H9 (cell line): Measurements from ENCODE around the gene MFGE8. TPM values are rescaled to one million over a fixed set of nuclear protein-coding genes. Genes with fewer than 3 reads are reported as not detected.
A peak's percentile ranks its signal among the peaks of the same experiment; 100 is the strongest.

Experiments used
- DNase-seq: peaks from one replicate; pipeline ENCODE4 v3.0.0-alpha.2; 2017
- H2AFZ ChIP-seq: one replicate; pipeline ENCODE4 v1.6.1; 2013; ENCODE audit warnings: mild to moderate bottlenecking, low read length, control low read depth, moderate library complexity
- H2AK5ac ChIP-seq: 2 replicates; pipeline ENCODE4 v1.6.1; 2013; ENCODE audit warnings: low read length, control low read depth, mixed read lengths; ENCODE audit not compliant: insufficient read length
- H2BK120ac ChIP-seq: one replicate; pipeline ENCODE4 v1.6.1; 2013; ENCODE audit warnings: low read depth, mild to moderate bottlenecking, low read length, control low read depth, inconsistent platforms; ENCODE audit not compliant: poor library complexity, severe bottlenecking
- H2BK12ac ChIP-seq: 2 replicates; pipeline ENCODE4 v1.6.1; 2013; ENCODE audit warnings: low read length, control low read depth, mixed read lengths, low read depth; ENCODE audit not compliant: insufficient read length
- H2BK15ac ChIP-seq: 2 replicates; pipeline ENCODE4 v1.6.1; 2013; ENCODE audit warnings: low read depth, low read length, control low read depth
- H2BK20ac ChIP-seq: one replicate; pipeline ENCODE4 v1.6.1; 2013; ENCODE audit warnings: low read depth, mild to moderate bottlenecking, low read length, control low read depth, inconsistent platforms; ENCODE audit not compliant: poor library complexity, severe bottlenecking
- H2BK5ac ChIP-seq: 2 replicates; pipeline ENCODE4 v1.6.1; 2013; ENCODE audit warnings: low read length, control low read depth, mixed read lengths; ENCODE audit not compliant: insufficient read length
- H3K14ac ChIP-seq: 2 replicates; pipeline ENCODE4 v1.6.1; 2013; ENCODE audit warnings: low read length, control low read depth; ENCODE audit not compliant: insufficient read depth
- H3K18ac ChIP-seq: 2 replicates; pipeline ENCODE4 v1.6.1; 2013; ENCODE audit warnings: low read depth, mild to moderate bottlenecking, mixed read lengths, low read length, control low read depth; ENCODE audit not compliant: insufficient read length
- H3K23ac ChIP-seq: 2 replicates; pipeline ENCODE4 v1.6.1; 2013; ENCODE audit warnings: low read length, control low read depth, mixed read lengths, low read depth; ENCODE audit not compliant: insufficient read length
- H3K23me2 ChIP-seq: 2 replicates; pipeline ENCODE4 v1.6.1; 2013; ENCODE audit warnings: low read depth, mild to moderate bottlenecking, mixed read lengths, low read length, control low read depth; ENCODE audit not compliant: insufficient read length, poor library complexity, severe bottlenecking
- H3K27ac ChIP-seq: 2 replicates; pipeline ENCODE4 v1.5.1; 2013; ENCODE audit warnings: low read length, control low read depth, mixed read lengths, low read depth; ENCODE audit not compliant: insufficient read length
- H3K27me3 ChIP-seq: 2 replicates; pipeline ENCODE4 v1.6.1; 2013; ENCODE audit warnings: low read length, control low read depth, inconsistent platforms; ENCODE audit not compliant: insufficient read depth
- H3K4ac ChIP-seq: 2 replicates; pipeline ENCODE4 v1.6.1; 2013; ENCODE audit warnings: low read depth, mild to moderate bottlenecking, control low read depth, inconsistent platforms, low read length, moderate library complexity
- H3K4me1 ChIP-seq: 2 replicates; pipeline ENCODE4 v1.6.1; 2013; ENCODE audit warnings: low read length, control low read depth, inconsistent platforms; ENCODE audit not compliant: insufficient read depth
- H3K4me2 ChIP-seq: 2 replicates; pipeline ENCODE4 v1.6.1; 2013; ENCODE audit warnings: low read length, control low read depth, mixed read lengths; ENCODE audit not compliant: insufficient read length, insufficient read depth
- H3K56ac ChIP-seq: 2 replicates; pipeline ENCODE4 v1.6.1; 2013; ENCODE audit warnings: low read depth, mild to moderate bottlenecking, mixed read lengths, low read length, control low read depth; ENCODE audit not compliant: insufficient read length
- H3K79me1 ChIP-seq: 2 replicates; pipeline ENCODE4 v1.6.1; 2013; ENCODE audit warnings: low read depth, mild to moderate bottlenecking, moderate library complexity, low read length, control low read depth, inconsistent platforms; ENCODE audit not compliant: insufficient read depth, poor library complexity, severe bottlenecking
- H3K79me2 ChIP-seq: 2 replicates; pipeline ENCODE4 v1.6.1; 2013; ENCODE audit warnings: low read length, control low read depth, inconsistent platforms; ENCODE audit not compliant: insufficient read depth
- H3K9ac ChIP-seq: 2 replicates; pipeline ENCODE4 v1.6.1; 2013; ENCODE audit warnings: low read length, control low read depth, mixed read lengths; ENCODE audit not compliant: insufficient read length; ENCODE audit errors: extremely low read depth
- H3K9me3 ChIP-seq: one replicate; pipeline ENCODE4 v1.6.1; 2013; ENCODE audit warnings: low read depth, low read length, inconsistent platforms; ENCODE audit not compliant: control insufficient read depth
- H3T11ph ChIP-seq: one replicate; pipeline ENCODE4 v1.6.1; 2013; ENCODE audit warnings: mild to moderate bottlenecking, low read length, control low read depth, inconsistent platforms
- H4K20me1 ChIP-seq: one replicate; pipeline ENCODE4 v1.6.1; 2013; ENCODE audit not compliant: control insufficient read depth, insufficient read length, insufficient read depth
- H4K5ac ChIP-seq: 2 replicates; pipeline ENCODE4 v1.6.1; 2013; ENCODE audit warnings: low read depth, mild to moderate bottlenecking, mixed read lengths, low read length, control low read depth; ENCODE audit not compliant: insufficient read length
- H4K8ac ChIP-seq: replicated peaks from 2 replicates; pipeline ENCODE4 v1.6.1; 2013; ENCODE audit warnings: low read length, control low read depth, mixed read lengths, low read depth; ENCODE audit not compliant: insufficient read length
- H4K91ac ChIP-seq: 2 replicates; pipeline ENCODE4 v1.6.1; 2013; ENCODE audit warnings: low read depth, mild to moderate bottlenecking, moderate library complexity, mixed read lengths, low read length, control low read depth; ENCODE audit not compliant: insufficient read length
- H3K27ac Mint-ChIP-seq, 3 experiments: 2 replicates in 2 of 3; 3 replicates in 1 of 3; pipeline ENCODE4 v1.8.0; 2020 to 2021; ENCODE audit warnings: mixed read lengths in 3 of 3, mild to moderate bottlenecking in 1 of 3, moderate library complexity in 1 of 3
- H3K27me3 Mint-ChIP-seq: 2 replicates; pipeline ENCODE4 v1.8.0; 2021; ENCODE audit warnings: low read depth, mild to moderate bottlenecking, moderate library complexity, mixed read lengths
- H3K36me3 Mint-ChIP-seq, 3 experiments: 2 replicates in 2 of 3; 3 replicates in 1 of 3; pipeline ENCODE4 v1.8.0; 2020 to 2021; ENCODE audit warnings: low read depth in 3 of 3, mixed read lengths in 3 of 3; ENCODE audit not compliant: insufficient read depth in 1 of 3
- H3K4me1 Mint-ChIP-seq, 2 experiments: 2 replicates each; pipeline ENCODE4 v1.8.0; 2020; ENCODE audit warnings: mixed read lengths in 2 of 2
- H3K4me3 Mint-ChIP-seq, 2 experiments: 2 replicates in 1 of 2; 3 replicates in 1 of 2; pipeline ENCODE4 v1.8.0; 2020 to 2021; ENCODE audit warnings: mild to moderate bottlenecking in 2 of 2, mixed read lengths in 2 of 2, moderate library complexity in 1 of 2
- H3K9me3 Mint-ChIP-seq, 2 experiments: 2 replicates in 1 of 2; 3 replicates in 1 of 2; pipeline ENCODE4 v1.8.0; 2020; ENCODE audit warnings: mild to moderate bottlenecking in 2 of 2, mixed read lengths in 2 of 2, moderate library complexity in 1 of 2
- WGBS: extraction: QIAGEN DNeasy Blood & Tissue Kit; methylation state at CpG from one replicate; pipeline ENCODE4 v1.1.7; 2013; ENCODE audit warnings: missing lambda C conversion rate, low lambda C conversion rate, mixed read lengths; ENCODE audit not compliant: insufficient read length; ENCODE audit errors: extremely low coverage; 5-methylcytosine and 5-hydroxymethylcytosine counted together
- total RNA-seq: library from RNA; stranded (reverse); gene quantifications from 2 replicates; pipeline ENCODE4 v1.2.1, GENCODE V29; 2021
- TF ChIP-seq, protein P1 (sequence below): fragments of 200-600 bp; sonication (generic); conservative IDR thresholded peaks from 3 replicates; pipeline ENCODE4 v1.8.0; 2021; ENCODE audit warnings: antibody characterized with exemption, mild to moderate bottlenecking

MFGE8 gene
- total RNA-seq, 1 experiment from 2014 or later, result 653 TPM

- H2BK20ac ChIP-seq, result no peak overlapping the region
- no peak overlapping the region for H2BK15ac ChIP-seq
- H2AFZ ChIP-seq, result no peak overlapping the region
- H3K9me3 Mint-ChIP-seq, result peaks cover 0 to 2% of the 10 kb centered on the region in 2 experiments; a peak in 3 of 5 replicates
- H3K36me3 Mint-ChIP-seq, result peaks cover 62 to 73% (median 64%) of the 10 kb centered on the region in 3 experiments
- no peak overlapping the region for H2BK12ac ChIP-seq
- no peaks in the 10 kb centered on the region for H4K20me1 ChIP-seq
- no peak overlapping the region for H4K91ac ChIP-seq
- H3K4me3 Mint-ChIP-seq, result peak overlapping the region; percentile 82 to 98
- whole genome bisulfite sequencing, result no CpG with 5 or more reads among the region's 12 CpGs
- no peak overlapping the region for H2BK120ac ChIP-seq
- H3K27me3 ChIP-seq, result no peaks in the 10 kb centered on the region
- H2AK5ac ChIP-seq, result no peak overlapping the region
- peak overlapping the region; percentile 80 to 94 (median 93) for H3K27ac Mint-ChIP-seq
- H3K79me2 ChIP-seq, result peaks cover 23% of the 10 kb centered on the region; the same call in 1 of the 2 replicates
- no peaks in the 10 kb centered on the region for H3K9me3 ChIP-seq
- peaks cover 8% of the 10 kb centered on the region for H3K4me1 ChIP-seq
- TF ChIP-seq, protein P1, sequence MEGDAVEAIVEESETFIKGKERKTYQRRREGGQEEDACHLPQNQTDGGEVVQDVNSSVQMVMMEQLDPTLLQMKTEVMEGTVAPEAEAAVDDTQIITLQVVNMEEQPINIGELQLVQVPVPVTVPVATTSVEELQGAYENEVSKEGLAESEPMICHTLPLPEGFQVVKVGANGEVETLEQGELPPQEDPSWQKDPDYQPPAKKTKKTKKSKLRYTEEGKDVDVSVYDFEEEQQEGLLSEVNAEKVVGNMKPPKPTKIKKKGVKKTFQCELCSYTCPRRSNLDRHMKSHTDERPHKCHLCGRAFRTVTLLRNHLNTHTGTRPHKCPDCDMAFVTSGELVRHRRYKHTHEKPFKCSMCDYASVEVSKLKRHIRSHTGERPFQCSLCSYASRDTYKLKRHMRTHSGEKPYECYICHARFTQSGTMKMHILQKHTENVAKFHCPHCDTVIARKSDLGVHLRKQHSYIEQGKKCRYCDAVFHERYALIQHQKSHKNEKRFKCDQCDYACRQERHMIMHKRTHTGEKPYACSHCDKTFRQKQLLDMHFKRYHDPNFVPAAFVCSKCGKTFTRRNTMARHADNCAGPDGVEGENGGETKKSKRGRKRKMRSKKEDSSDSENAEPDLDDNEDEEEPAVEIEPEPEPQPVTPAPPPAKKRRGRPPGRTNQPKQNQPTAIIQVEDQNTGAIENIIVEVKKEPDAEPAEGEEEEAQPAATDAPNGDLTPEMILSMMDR, result no peak
- H3K9ac ChIP-seq, result no peak overlapping the region
- H3K4me1 Mint-ChIP-seq, result peaks cover 52 to 76% of the 10 kb centered on the region in 2 experiments
- H2BK5ac ChIP-seq, result no peak overlapping the region
- H4K8ac ChIP-seq, result no peak overlapping the region
- H3K56ac ChIP-seq, result no peak overlapping the region
- H3K4ac ChIP-seq, result no peak overlapping the region
- no peaks in the 10 kb centered on the region; the same call in 1 of the 2 replicates for H3K27me3 Mint-ChIP-seq
- DNase-seq, result no peak
- no peak overlapping the region for H4K5ac ChIP-seq
- peaks cover 9% of the 10 kb centered on the region for H3K23me2 ChIP-seq
- H3K18ac ChIP-seq, result no peak overlapping the region
- peak overlapping the region; percentile 100 for H3K4me2 ChIP-seq
- H3T11ph ChIP-seq, result no peak overlapping the region
- no peak overlapping the region for H3K23ac ChIP-seq
- H3K27ac ChIP-seq, result no peak overlapping the region
- peaks cover 26% of the 10 kb centered on the region for H3K79me1 ChIP-seq
- H3K14ac ChIP-seq, result no peak overlapping the region; the same call in 1 of the 2 replicates
Observed at GRCh38 chr15:88909956-88910831, 3.0 kb downstream of the MFGE8 start.
